Endothelial cell of umbilical vein (primary cell): Measurements from ENCODE around the gene RGS9BP. TPM values are rescaled to one million over a fixed set of nuclear protein-coding genes. Genes with fewer than 3 reads are reported as not detected.

Experiments used
- BruUV-seq: library from RNA; stranded (reverse); fragments of 400-500 nt; replicated peaks from 2 replicates; lab custom pipeline; 2021; lab: Mats Ljungman, UMichigan
- CTCF ChIA-PET: fragments of 300-600, 350-600 bp; sonication (Branson Sonifier 250); formaldehyde crosslinking; loops from one replicate; lab custom pipeline; 2021; ENCODE audit warnings: antibody characterized with exemption, inconsistent platforms; lab: Charles Lee
- POLR2A ChIA-PET: fragments of 300-600, 350-600 bp; sonication (Branson Sonifier 250); formaldehyde crosslinking; loops from one replicate; lab custom pipeline; 2021; ENCODE audit warnings: antibody characterized with exemption, inconsistent platforms; lab: Charles Lee
- DNase-seq: peaks from one replicate; pipeline ENCODE4 v3.0.0-alpha.2; 2011; ENCODE audit warnings: low read depth, low spot score
- FAIRE-seq: peaks from 2 replicates; lab custom pipeline; 2011; peaks lifted over from hg19 to GRCh38; lab: Jason Lieb, UNC
- H2AFZ ChIP-seq: 2 replicates; pipeline ENCODE4 v1.6.0; 2012; ENCODE audit warnings: low read depth, low read length, control low read depth, inconsistent platforms
- H3K27ac ChIP-seq: 2 replicates; pipeline ENCODE4 v1.5.1; 2011; ENCODE audit warnings: low read depth, mild to moderate bottlenecking, control low read depth, low read length, moderate library complexity; ENCODE audit not compliant: insufficient read depth
- H3K27me3 ChIP-seq, 2 experiments: 2 replicates each; pipeline versions ENCODE4 v1.6.0 to v1.6.1; 2011; ENCODE audit warnings: low read length in 2 of 2, mixed read lengths in 1 of 2; ENCODE audit not compliant: control insufficient read depth in 2 of 2, insufficient read depth in 2 of 2
- H3K36me3 ChIP-seq, 2 experiments: 2 replicates in 1 of 2; 3 replicates in 1 of 2; pipeline ENCODE4 v1.5.1; 2011; ENCODE audit warnings: low read length in 2 of 2, mild to moderate bottlenecking in 1 of 2, moderate library complexity in 1 of 2; ENCODE audit not compliant: control insufficient read depth in 2 of 2, insufficient read depth in 2 of 2; ENCODE audit errors: extremely low read depth in 1 of 2
- H3K4me1 ChIP-seq: 3 replicates; pipeline ENCODE4 v1.5.1; 2011; ENCODE audit warnings: mild to moderate bottlenecking, low read length; ENCODE audit not compliant: control insufficient read depth, insufficient read depth; ENCODE audit errors: extremely low read depth
- H3K4me2 ChIP-seq: 2 replicates; pipeline ENCODE4 v1.6.1; 2011; ENCODE audit warnings: low read length, control low read depth, mixed read lengths; ENCODE audit not compliant: insufficient read depth
- H3K4me3 ChIP-seq, 3 experiments: fragments of 200-600 bp in 1 of 3; sonication (generic), shearing (Covaris generic) in 1 of 3; replicated peaks in 1 of 3; 2 replicates each; pipeline ENCODE4 v1.5.1; 2011 to 2016; ENCODE audit warnings: control low read depth in 3 of 3, low read length in 3 of 3, mild to moderate bottlenecking in 2 of 3, inconsistent platforms in 1 of 3, low read depth in 1 of 3, moderate library complexity in 1 of 3; ENCODE audit not compliant: insufficient read depth in 1 of 3
- H3K79me2 ChIP-seq: 2 replicates; pipeline ENCODE4 v1.6.0; 2012; ENCODE audit warnings: low read length, inconsistent platforms; ENCODE audit not compliant: control insufficient read depth, insufficient read depth
- H3K9ac ChIP-seq: replicated peaks from 2 replicates; pipeline ENCODE3; 2011; ENCODE audit warnings: low read length, control low read depth; ENCODE audit not compliant: insufficient read depth; ENCODE audit errors: extremely low read depth
- H3K9me1 ChIP-seq: replicated peaks from 3 replicates; pipeline ENCODE4 v1.6.0; 2011; ENCODE audit warnings: mild to moderate bottlenecking, low read length; ENCODE audit not compliant: control insufficient read depth, insufficient read depth; ENCODE audit errors: extremely low read depth
- H3K9me3 ChIP-seq: replicated peaks from 2 replicates; pipeline ENCODE4 v1.5.1; 2012; ENCODE audit warnings: low read length, inconsistent platforms; ENCODE audit not compliant: control insufficient read depth, insufficient read depth
- H4K20me1 ChIP-seq: replicated peaks from 2 replicates; pipeline ENCODE3; 2011; ENCODE audit warnings: mild to moderate bottlenecking, low read length; ENCODE audit not compliant: control insufficient read depth, insufficient read depth; ENCODE audit errors: extremely low read depth
- CTCF ChIP-seq, 2 donors: IDR thresholded peaks; 1 replicate in 1 of 2; 2 replicates in 1 of 2; pipeline ENCODE4 v1.5.1; 2011; ENCODE audit warnings: low read length in 2 of 2, mild to moderate bottlenecking in 2 of 2, moderate library complexity in 2 of 2, control low read depth in 1 of 2, inconsistent platforms in 1 of 2, low read depth in 1 of 2; ENCODE audit not compliant: insufficient read depth in 1 of 2; ENCODE audit errors: extremely low read depth in 1 of 2
- EZH2 ChIP-seq: IDR thresholded peaks from 2 replicates; pipeline ENCODE4 v1.6.1; 2012; ENCODE audit warnings: borderline replicate concordance, low read depth, mild to moderate bottlenecking, moderate library complexity, low read length, inconsistent platforms; ENCODE audit not compliant: severe bottlenecking
- FOS ChIP-seq: IDR thresholded peaks from 2 replicates; pipeline ENCODE4 v1.6.1; 2011; ENCODE audit warnings: mild to moderate bottlenecking, low read length, moderate library complexity, borderline replicate concordance; ENCODE audit not compliant: insufficient read depth
- GATA2 ChIP-seq: IDR thresholded peaks from 2 replicates; pipeline ENCODE4 v1.7.0; 2011; ENCODE audit warnings: low read depth, mild to moderate bottlenecking, moderate library complexity, mixed read lengths, low read length; ENCODE audit not compliant: insufficient read length, insufficient read depth
- JUN ChIP-seq: IDR thresholded peaks from 2 replicates; pipeline ENCODE4 v1.6.1; 2011; ENCODE audit warnings: borderline replicate concordance, low read depth; ENCODE audit not compliant: insufficient read length, insufficient read depth
- MAX ChIP-seq: IDR thresholded peaks from 2 replicates; pipeline ENCODE4 v1.6.1; 2011; ENCODE audit not compliant: insufficient read depth, insufficient read length
- MYC ChIP-seq: IDR thresholded peaks from one replicate; pipeline ENCODE4 v1.6.1; 2011; ENCODE audit warnings: mild to moderate bottlenecking, low read depth, low read length
- POLR2A ChIP-seq: IDR thresholded peaks from 2 replicates; pipeline ENCODE4 v1.6.1; 2012; ENCODE audit warnings: low read depth, mild to moderate bottlenecking, control low read depth, low read length
- POLR2AphosphoS5 ChIP-seq: IDR thresholded peaks from 2 replicates; pipeline ENCODE4 v1.6.1; 2012; ENCODE audit warnings: low read depth, mild to moderate bottlenecking, control low read depth, low read length, moderate library complexity; ENCODE audit not compliant: insufficient read depth
- dilution Hi-C: fragments of 300-500 bp; cut with MboI; formaldehyde crosslinking; loops from one replicate; pipeline ENCODE4 v1.15.0; 2019; ENCODE audit warnings: low sequenced_read_pairs; ENCODE audit not compliant: extremely low pct_ligation_motif_present
- intact Hi-C: fragments of 100-400 bp; cut with micrococcal nuclease; formaldehyde crosslinking; loops from one replicate; pipeline ENCODE4 v1.10.0; 2022
- polyA plus RNA-seq, 4 experiments: library from polyadenylated mRNA; depleted of rRNA in 3 of 4; stranded (reverse) in 3 of 4; unstranded in 1 of 4; fragments of >200 nt; gene quantifications; 2 replicates each; pipeline versions ENCODE4 v1.2.1 to v1.2.3, GENCODE V29; 2011 to 2012; ENCODE audit warnings: missing spikeins in 1 of 4
- total RNA-seq: library from RNA; stranded (reverse); gene quantifications from 2 replicates; pipeline ENCODE4 v1.2.3, GENCODE V29; 2021

Gene RGS9BP
- total and polyA plus RNA-seq, 2 donors (not counting 3 experiments of a cell fraction or from before 2014, with no cell fraction given) = 0.15 TPM; not detected in 1

GRCh38 chr19:32720216-32720935 is 44.7 kb downstream of the RGS9BP start:
- Histone ChIP-seq H3K9me1 (no peaks in the 10 kb centered on the region), H3K27ac (no peak overlapping the region), H3K4me1 (no peaks in the 10 kb centered on the region), H3K79me2 (no peaks in the 10 kb centered on the region), H3K4me2 (no peak overlapping the region), H2AFZ (no peak overlapping the region), H3K36me3 (no peaks in the 10 kb centered on the region), H4K20me1 (no peaks in the 10 kb centered on the region), H3K9me3 (no peaks in the 10 kb centered on the region), H3K27me3 (no peaks in the 10 kb centered on the region), H3K4me3 (no peak overlapping the region), H3K9ac (no peak overlapping the region)
- intact Hi-C loops (no loop called here), dilution Hi-C loops (no loop called here)
- ChIA-PET POLR2A (no interaction called here), CTCF (no interaction called here)
- DNase-seq (no peak), FAIRE-seq (no peak)
- no TSS peak for BruUV-seq
- TF ChIP-seq EZH2 (no peak), FOS (no peak), MYC (no peak), JUN (no peak), POLR2AphosphoS5 (no peak), CTCF (IDR thresholded peaks at IDR 0.05; ENCODE audit: extremely low read depth in 1 of 2, insufficient read depth in 1 of 2, low read depth in 1 of 2, low read length in 2 of 2) (no peak), POLR2A (no peak), MAX (no peak), GATA2 (no peak)
